Liver (tissue), 9 donors: Measurements from ENCODE around the gene TPSG1. TPM values are rescaled to one million over a fixed set of nuclear protein-coding genes. Genes with fewer than 3 reads are reported as not detected.

ENCODE experiments used
- DNase-seq: peaks from one replicate; pipeline ENCODE4 v3.0.0-alpha.2; 2017; ENCODE audit warnings: low spot score
- H3K27ac ChIP-seq, 2 donors: one replicate each; pipeline ENCODE4 v1.7.0; 2013; ENCODE audit warnings: inconsistent platforms in 2 of 2, low read length in 2 of 2, control low read depth in 1 of 2, low read depth in 1 of 2, mild to moderate bottlenecking in 1 of 2
- H3K27me3 ChIP-seq, 4 donors: one replicate each; pipeline versions ENCODE4 v1.6.1 to v1.7.0; 2013; ENCODE audit warnings: low read length in 3 of 4, inconsistent platforms in 1 of 4, mild to moderate bottlenecking in 1 of 4, moderate library complexity in 1 of 4; ENCODE audit not compliant: control insufficient read depth in 4 of 4, insufficient read depth in 4 of 4
- H3K36me3 ChIP-seq, 4 donors: one replicate each; pipeline versions ENCODE4 v1.6.1 to v1.7.0; 2013; ENCODE audit warnings: low read length in 3 of 4, mild to moderate bottlenecking in 3 of 4, low read depth in 1 of 4, moderate library complexity in 1 of 4; ENCODE audit not compliant: control insufficient read depth in 4 of 4, insufficient read depth in 3 of 4
- H3K4me1 ChIP-seq, 4 donors: one replicate each; pipeline versions ENCODE4 v1.6.1 to v1.7.0; 2013; ENCODE audit warnings: low read length in 3 of 4, mild to moderate bottlenecking in 3 of 4, moderate library complexity in 1 of 4; ENCODE audit not compliant: control insufficient read depth in 4 of 4, insufficient read depth in 4 of 4
- H3K4me3 ChIP-seq, 3 donors: one replicate each; pipeline versions ENCODE4 v1.6.1 to v1.7.0; 2013; ENCODE audit warnings: low read length in 3 of 3, control low read depth in 1 of 3, low read depth in 1 of 3, mild to moderate bottlenecking in 1 of 3
- H3K9ac ChIP-seq, 2 donors: one replicate each; pipeline ENCODE4 v1.7.0; 2013; ENCODE audit warnings: low read length in 2 of 2, mild to moderate bottlenecking in 2 of 2, moderate library complexity in 2 of 2, control low read depth in 1 of 2, low read depth in 1 of 2
- H3K9me3 ChIP-seq, 4 donors: one replicate each; pipeline versions ENCODE4 v1.6.1 to v1.7.0; 2013; ENCODE audit warnings: low read length in 3 of 4; ENCODE audit not compliant: control insufficient read depth in 4 of 4
- EGR1 ChIP-seq, 2 donors: IDR thresholded peaks; 2 replicates each; pipeline ENCODE4 v1.6.1; 2016 to 2018; ENCODE audit warnings: antibody characterized with exemption in 2 of 2, low read depth in 2 of 2
- FOXA1 ChIP-seq: IDR thresholded peaks from 2 replicates; pipeline ENCODE4 v1.6.1; 2016; ENCODE audit warnings: antibody characterized with exemption
- FOXA2 ChIP-seq: IDR thresholded peaks from 2 replicates; pipeline ENCODE4 v1.6.1; 2016; ENCODE audit warnings: antibody characterized with exemption
- GABPA ChIP-seq, 2 donors: IDR thresholded peaks in 1 of 2; conservative IDR thresholded peaks in 1 of 2; 2 replicates each; pipeline ENCODE4 v1.6.1; 2016; ENCODE audit warnings: antibody characterized with exemption in 2 of 2, mild to moderate bottlenecking in 1 of 2, moderate library complexity in 1 of 2
- HNF4A ChIP-seq, 2 donors: conservative IDR thresholded peaks; 2 replicates each; pipeline ENCODE4 v1.6.1; 2016; ENCODE audit warnings: antibody characterized with exemption in 2 of 2, mild to moderate bottlenecking in 2 of 2
- HNF4G ChIP-seq: IDR thresholded peaks from 2 replicates; pipeline ENCODE4 v1.6.1; 2016; ENCODE audit warnings: antibody characterized with exemption
- JUND ChIP-seq, 2 donors: IDR thresholded peaks; 2 replicates each; pipeline ENCODE4 v1.6.1; 2016; ENCODE audit warnings: antibody characterized with exemption in 2 of 2
- NR2F2 ChIP-seq: IDR thresholded peaks from 2 replicates; pipeline ENCODE4 v1.6.1; 2016; ENCODE audit warnings: antibody characterized with exemption
- RAD21 ChIP-seq, 2 donors: IDR thresholded peaks; 2 replicates each; pipeline ENCODE4 v1.6.1; 2016; ENCODE audit warnings: antibody characterized with exemption in 2 of 2, mild to moderate bottlenecking in 2 of 2
- RXRA ChIP-seq, 2 donors: IDR thresholded peaks; 2 replicates each; pipeline ENCODE4 v1.6.1; 2017 to 2018; ENCODE audit warnings: antibody characterized with exemption in 2 of 2, mild to moderate bottlenecking in 1 of 2
- SP1 ChIP-seq: IDR thresholded peaks from 2 replicates; pipeline ENCODE4 v1.6.1; 2018; ENCODE audit warnings: antibody characterized with exemption, mild to moderate bottlenecking
- TAF1 ChIP-seq: conservative IDR thresholded peaks from 2 replicates; pipeline ENCODE4 v1.6.1; 2016; ENCODE audit warnings: antibody characterized with exemption, mild to moderate bottlenecking
- YY1 ChIP-seq: IDR thresholded peaks from 2 replicates; pipeline ENCODE4 v1.6.1; 2016; ENCODE audit warnings: antibody characterized with exemption, mild to moderate bottlenecking
- WGBS: extraction: QIAGEN DNeasy Blood & Tissue Kit; methylation state at CpG from one replicate; pipeline ENCODE4 v1.1.7; 2013; 5-methylcytosine and 5-hydroxymethylcytosine counted together
- polyA plus RNA-seq, 2 donors: library from polyadenylated mRNA; stranded (reverse) in 1 of 2; unstranded in 1 of 2; fragments of 200-250 nt in 1 of 2; fragments of >200 nt in 1 of 2; fragmentation: Nextera tagmentation in 1 of 2; extraction: Ambion mirVana in 1 of 2; gene quantifications; one replicate each; pipeline versions ENCODE4 v1.2.1 to v1.2.3, GENCODE V29; 2013 to 2015
- total RNA-seq, 2 donors: library from RNA; depleted of rRNA; stranded (reverse); fragments of >200 nt; gene quantifications; one replicate each; pipeline ENCODE4 v1.2.3, GENCODE V29; 2014
- TF ChIP-seq, protein P1 (sequence below): IDR thresholded peaks from 2 replicates; pipeline ENCODE4 v1.6.1; 2016; ENCODE audit warnings: antibody characterized with exemption
- TF ChIP-seq, protein P2 (sequence below): IDR thresholded peaks from 2 replicates; pipeline ENCODE4 v1.6.1; 2016; ENCODE audit warnings: antibody characterized with exemption
- TF ChIP-seq, protein P3 (sequence below): IDR thresholded peaks from 2 replicates; pipeline ENCODE4 v1.6.1; 2016; ENCODE audit warnings: antibody characterized with exemption, mild to moderate bottlenecking
- TF ChIP-seq, protein P4 (sequence below): fragments of 150-350 bp; IDR thresholded peaks from 2 replicates; pipeline ENCODE4 v1.5.1; 2017; ENCODE audit warnings: improper control_type of control experiment, low read depth, low read length; ENCODE audit not compliant: missing input control
- TF ChIP-seq, protein P5 (sequence below): IDR thresholded peaks from 2 replicates; pipeline ENCODE4 v1.6.1; 2016; ENCODE audit warnings: antibody characterized with exemption
- donor health status: healthy.
- donor health status: healthy.
- donor health status: healthy.
- donor health status: healthy.
- donor health status: healthy.

The TPSG1 gene
- total and polyA plus RNA-seq, 4 donors = 0.55 TPM; not detected in 3

DNA sequence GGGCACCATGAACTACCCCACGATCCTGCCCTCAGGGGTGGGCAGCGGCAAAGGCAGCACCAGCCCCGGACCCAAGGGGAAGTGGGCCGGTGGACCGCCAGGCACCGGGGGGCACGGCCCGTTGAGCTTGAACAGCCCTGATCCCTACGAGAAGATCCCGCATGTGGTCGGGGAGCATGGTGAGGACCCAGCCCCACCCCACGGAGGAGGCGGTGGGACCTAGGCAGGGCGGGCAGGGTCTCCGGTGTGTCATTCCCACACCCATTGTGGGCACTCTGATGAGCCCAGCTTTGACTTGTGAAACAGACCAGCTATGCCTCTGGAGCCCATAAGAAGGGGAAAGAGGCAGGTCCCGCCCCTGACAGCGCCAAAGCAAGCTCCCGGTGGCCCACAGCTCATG, 22.8 kb downstream of the TPSG1 start:
- Histone ChIP-seq H3K4me3 (no peak overlapping the region), H3K9ac (no peak overlapping the region), H3K36me3 (peaks cover 0 to 43% (median 12%) of the 10 kb centered on the region in 4 donors), H3K27me3 (no peaks in the 10 kb centered on the region), H3K9me3 (no peaks in the 10 kb centered on the region), H3K4me1 (peaks cover 1 to 10% (median 7%) of the 10 kb centered on the region in 4 donors), H3K27ac (no peak overlapping the region)
- WGBS = 95% methylated on average over 18 of the region's 18 CpGs
- no peak for DNase-seq
- TF ChIP-seq YY1 = no peak
- TF ChIP-seq HNF4A (conservative IDR thresholded peaks at IDR 0.05) = no peak
- TF ChIP-seq JUND (IDR thresholded peaks at IDR 0.05) = no peak
- TF ChIP-seq TAF1 = no peak
- no peak for TF ChIP-seq RAD21 (IDR thresholded peaks at IDR 0.05)
- TF ChIP-seq, protein P1, sequence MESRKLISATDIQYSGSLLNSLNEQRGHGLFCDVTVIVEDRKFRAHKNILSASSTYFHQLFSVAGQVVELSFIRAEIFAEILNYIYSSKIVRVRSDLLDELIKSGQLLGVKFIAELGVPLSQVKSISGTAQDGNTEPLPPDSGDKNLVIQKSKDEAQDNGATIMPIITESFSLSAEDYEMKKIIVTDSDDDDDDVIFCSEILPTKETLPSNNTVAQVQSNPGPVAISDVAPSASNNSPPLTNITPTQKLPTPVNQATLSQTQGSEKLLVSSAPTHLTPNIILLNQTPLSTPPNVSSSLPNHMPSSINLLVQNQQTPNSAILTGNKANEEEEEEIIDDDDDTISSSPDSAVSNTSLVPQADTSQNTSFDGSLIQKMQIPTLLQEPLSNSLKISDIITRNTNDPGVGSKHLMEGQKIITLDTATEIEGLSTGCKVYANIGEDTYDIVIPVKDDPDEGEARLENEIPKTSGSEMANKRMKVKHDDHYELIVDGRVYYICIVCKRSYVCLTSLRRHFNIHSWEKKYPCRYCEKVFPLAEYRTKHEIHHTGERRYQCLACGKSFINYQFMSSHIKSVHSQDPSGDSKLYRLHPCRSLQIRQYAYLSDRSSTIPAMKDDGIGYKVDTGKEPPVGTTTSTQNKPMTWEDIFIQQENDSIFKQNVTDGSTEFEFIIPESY = no peak
- TF ChIP-seq, protein P2, sequence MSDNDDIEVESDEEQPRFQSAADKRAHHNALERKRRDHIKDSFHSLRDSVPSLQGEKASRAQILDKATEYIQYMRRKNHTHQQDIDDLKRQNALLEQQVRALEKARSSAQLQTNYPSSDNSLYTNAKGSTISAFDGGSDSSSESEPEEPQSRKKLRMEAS = no peak
- no peak for TF ChIP-seq RXRA (IDR thresholded peaks at IDR 0.05)
- no peak for TF ChIP-seq SP1
- no peak for TF ChIP-seq EGR1 (IDR thresholded peaks at IDR 0.05; ENCODE audit: low read depth in 2 of 2)
- TF ChIP-seq, protein P3, sequence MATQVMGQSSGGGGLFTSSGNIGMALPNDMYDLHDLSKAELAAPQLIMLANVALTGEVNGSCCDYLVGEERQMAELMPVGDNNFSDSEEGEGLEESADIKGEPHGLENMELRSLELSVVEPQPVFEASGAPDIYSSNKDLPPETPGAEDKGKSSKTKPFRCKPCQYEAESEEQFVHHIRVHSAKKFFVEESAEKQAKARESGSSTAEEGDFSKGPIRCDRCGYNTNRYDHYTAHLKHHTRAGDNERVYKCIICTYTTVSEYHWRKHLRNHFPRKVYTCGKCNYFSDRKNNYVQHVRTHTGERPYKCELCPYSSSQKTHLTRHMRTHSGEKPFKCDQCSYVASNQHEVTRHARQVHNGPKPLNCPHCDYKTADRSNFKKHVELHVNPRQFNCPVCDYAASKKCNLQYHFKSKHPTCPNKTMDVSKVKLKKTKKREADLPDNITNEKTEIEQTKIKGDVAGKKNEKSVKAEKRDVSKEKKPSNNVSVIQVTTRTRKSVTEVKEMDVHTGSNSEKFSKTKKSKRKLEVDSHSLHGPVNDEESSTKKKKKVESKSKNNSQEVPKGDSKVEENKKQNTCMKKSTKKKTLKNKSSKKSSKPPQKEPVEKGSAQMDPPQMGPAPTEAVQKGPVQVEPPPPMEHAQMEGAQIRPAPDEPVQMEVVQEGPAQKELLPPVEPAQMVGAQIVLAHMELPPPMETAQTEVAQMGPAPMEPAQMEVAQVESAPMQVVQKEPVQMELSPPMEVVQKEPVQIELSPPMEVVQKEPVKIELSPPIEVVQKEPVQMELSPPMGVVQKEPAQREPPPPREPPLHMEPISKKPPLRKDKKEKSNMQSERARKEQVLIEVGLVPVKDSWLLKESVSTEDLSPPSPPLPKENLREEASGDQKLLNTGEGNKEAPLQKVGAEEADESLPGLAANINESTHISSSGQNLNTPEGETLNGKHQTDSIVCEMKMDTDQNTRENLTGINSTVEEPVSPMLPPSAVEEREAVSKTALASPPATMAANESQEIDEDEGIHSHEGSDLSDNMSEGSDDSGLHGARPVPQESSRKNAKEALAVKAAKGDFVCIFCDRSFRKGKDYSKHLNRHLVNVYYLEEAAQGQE = no peak
- TF ChIP-seq NR2F2 = no peak
- TF ChIP-seq, protein P4, sequence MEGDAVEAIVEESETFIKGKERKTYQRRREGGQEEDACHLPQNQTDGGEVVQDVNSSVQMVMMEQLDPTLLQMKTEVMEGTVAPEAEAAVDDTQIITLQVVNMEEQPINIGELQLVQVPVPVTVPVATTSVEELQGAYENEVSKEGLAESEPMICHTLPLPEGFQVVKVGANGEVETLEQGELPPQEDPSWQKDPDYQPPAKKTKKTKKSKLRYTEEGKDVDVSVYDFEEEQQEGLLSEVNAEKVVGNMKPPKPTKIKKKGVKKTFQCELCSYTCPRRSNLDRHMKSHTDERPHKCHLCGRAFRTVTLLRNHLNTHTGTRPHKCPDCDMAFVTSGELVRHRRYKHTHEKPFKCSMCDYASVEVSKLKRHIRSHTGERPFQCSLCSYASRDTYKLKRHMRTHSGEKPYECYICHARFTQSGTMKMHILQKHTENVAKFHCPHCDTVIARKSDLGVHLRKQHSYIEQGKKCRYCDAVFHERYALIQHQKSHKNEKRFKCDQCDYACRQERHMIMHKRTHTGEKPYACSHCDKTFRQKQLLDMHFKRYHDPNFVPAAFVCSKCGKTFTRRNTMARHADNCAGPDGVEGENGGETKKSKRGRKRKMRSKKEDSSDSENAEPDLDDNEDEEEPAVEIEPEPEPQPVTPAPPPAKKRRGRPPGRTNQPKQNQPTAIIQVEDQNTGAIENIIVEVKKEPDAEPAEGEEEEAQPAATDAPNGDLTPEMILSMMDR = no peak
- TF ChIP-seq, protein P5, sequence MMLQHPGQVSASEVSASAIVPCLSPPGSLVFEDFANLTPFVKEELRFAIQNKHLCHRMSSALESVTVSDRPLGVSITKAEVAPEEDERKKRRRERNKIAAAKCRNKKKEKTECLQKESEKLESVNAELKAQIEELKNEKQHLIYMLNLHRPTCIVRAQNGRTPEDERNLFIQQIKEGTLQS = no peak
- TF ChIP-seq GABPA (IDR thresholded peaks at IDR 0.05 in 1 of 2, conservative IDR thresholded peaks at IDR 0.05 in 1 of 2) = no peak

DNA sequence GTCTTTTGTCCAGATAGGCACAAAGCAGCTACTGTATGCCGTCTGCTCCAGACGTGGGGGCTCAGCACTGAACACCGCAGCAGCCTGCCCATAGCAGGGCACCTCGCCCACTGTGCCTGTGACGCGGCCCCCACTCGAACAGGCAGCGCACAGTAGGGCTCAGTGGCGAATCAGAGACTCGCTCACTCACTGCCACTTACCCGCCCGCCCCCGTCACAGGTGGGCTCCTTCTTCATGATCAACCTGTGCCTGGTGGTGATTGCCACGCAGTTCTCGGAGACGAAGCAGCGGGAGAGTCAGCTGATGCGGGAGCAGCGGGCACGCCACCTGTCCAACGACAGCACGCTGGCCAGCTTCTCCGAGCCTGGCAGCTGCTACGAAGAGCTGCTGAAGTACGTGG, 23.6 kb downstream of the TPSG1 start:
- WGBS = 95% methylated on average over 25 of the region's 25 CpGs
- peaks cover 0 to 38% (median 11%) of the 10 kb centered on the region in 4 donors for H3K36me3 ChIP-seq

More for the DNA sequence above, 23.6 kb downstream of the TPSG1 start:
- TF ChIP-seq, protein P2 = no peak
- no peak for TF ChIP-seq HNF4G
- no peak for TF ChIP-seq EGR1 (IDR thresholded peaks at IDR 0.05; ENCODE audit: low read depth in 2 of 2)
- TF ChIP-seq, protein P4 = no peak
- no peak for TF ChIP-seq TAF1
- no peak for TF ChIP-seq FOXA2
- TF ChIP-seq FOXA1 = no peak
- no peak for TF ChIP-seq JUND (IDR thresholded peaks at IDR 0.05)
- Histone ChIP-seq H3K27ac (no peak overlapping the region), H3K4me3 (no peak overlapping the region), H3K9me3 (no peaks in the 10 kb centered on the region), H3K27me3 (no peaks in the 10 kb centered on the region), H3K4me1 (peaks cover 1 to 17% (median 10%) of the 10 kb centered on the region in 4 donors), H3K9ac (no peak overlapping the region)
- DNase-seq = no peak
